Calu3 (cell line): ENCODE measurements around the gene MACROD1. TPM values are rescaled to one million over a fixed set of nuclear protein-coding genes. Genes with fewer than 3 reads are reported as not detected.

Experiments
- BruUV-seq: library from RNA; stranded (reverse); fragments of 400-500 nt; replicated peaks from 2 replicates; lab custom pipeline; 2021; lab: Mats Ljungman, UMichigan
- CTCF ChIA-PET: fragments of 300-600 bp; sonication (Branson Sonifier 250); formaldehyde crosslinking; loops from one replicate; lab custom pipeline; 2022; ENCODE audit warnings: antibody characterized with exemption; lab: Charles Lee
- DNase-seq: peaks from one replicate; pipeline ENCODE4 v3.0.0; 2022
- H3K27ac Mint-ChIP-seq: one replicate; pipeline ENCODE4 v1.8.0; 2022; ENCODE audit warnings: mixed read lengths; ENCODE audit not compliant: unreplicated experiment
- H3K27me3 Mint-ChIP-seq: one replicate; pipeline ENCODE4 v1.8.0; 2022; ENCODE audit warnings: mixed read lengths; ENCODE audit not compliant: unreplicated experiment
- H3K36me3 Mint-ChIP-seq: one replicate; pipeline ENCODE4 v1.8.0; 2022; ENCODE audit warnings: mild to moderate bottlenecking, moderate library complexity, mixed read lengths; ENCODE audit not compliant: insufficient read depth, unreplicated experiment
- H3K4me1 Mint-ChIP-seq: one replicate; pipeline ENCODE4 v1.8.0; 2022; ENCODE audit warnings: mild to moderate bottlenecking, low read depth, mixed read lengths; ENCODE audit not compliant: unreplicated experiment
- H3K4me3 Mint-ChIP-seq: one replicate; pipeline ENCODE4 v1.8.0; 2022; ENCODE audit warnings: mild to moderate bottlenecking, low read depth, moderate library complexity, mixed read lengths; ENCODE audit not compliant: unreplicated experiment
- H3K9me3 Mint-ChIP-seq: one replicate; pipeline ENCODE4 v1.8.0; 2022; ENCODE audit warnings: low read depth, mixed read lengths; ENCODE audit not compliant: unreplicated experiment
- intact Hi-C: fragments of 100-400 bp; cut with micrococcal nuclease; formaldehyde crosslinking; loops from one replicate; pipeline ENCODE4 v1.10.0; 2022; ENCODE audit not compliant: unreplicated experiment
- total RNA-seq: library from RNA; stranded (reverse); gene quantifications from 2 replicates; pipeline ENCODE4 v1.2.3, GENCODE V29; 2022
- TF ChIP-seq, protein P1 (sequence below): fragments of 200-600 bp; IDR thresholded peaks from one replicate; pipeline ENCODE4 v1.8.0; 2022; ENCODE audit warnings: antibody characterized with exemption; ENCODE audit not compliant: unreplicated experiment

The MACROD1 gene
- total RNA-seq, 1 experiment from 2014 or later: 35.7 TPM

DNA sequence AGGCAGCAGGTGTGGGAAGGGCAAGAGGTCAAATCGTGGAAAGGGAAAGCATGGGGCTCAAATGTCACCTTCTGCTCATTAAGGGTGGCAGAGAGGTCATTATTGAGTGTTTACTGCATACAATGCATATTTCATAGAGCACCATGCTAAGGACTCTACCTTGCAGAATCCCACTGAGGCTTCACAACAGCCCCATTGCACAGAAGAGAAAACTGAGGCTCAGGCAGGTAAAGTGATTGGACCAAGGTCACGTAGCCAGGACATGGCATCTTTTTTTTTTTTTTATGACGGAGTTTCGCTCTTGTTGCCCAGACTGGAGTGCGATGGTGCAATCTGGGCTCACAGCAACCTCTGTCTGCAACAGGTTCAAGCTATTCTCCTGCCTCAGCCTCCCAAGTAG lies 122.4 kb downstream of the MACROD1 start:
- no peak overlapping the region for H3K4me3 Mint-ChIP-seq
- no peaks in the 10 kb centered on the region for H3K36me3 Mint-ChIP-seq
- TF ChIP-seq, protein P1, sequence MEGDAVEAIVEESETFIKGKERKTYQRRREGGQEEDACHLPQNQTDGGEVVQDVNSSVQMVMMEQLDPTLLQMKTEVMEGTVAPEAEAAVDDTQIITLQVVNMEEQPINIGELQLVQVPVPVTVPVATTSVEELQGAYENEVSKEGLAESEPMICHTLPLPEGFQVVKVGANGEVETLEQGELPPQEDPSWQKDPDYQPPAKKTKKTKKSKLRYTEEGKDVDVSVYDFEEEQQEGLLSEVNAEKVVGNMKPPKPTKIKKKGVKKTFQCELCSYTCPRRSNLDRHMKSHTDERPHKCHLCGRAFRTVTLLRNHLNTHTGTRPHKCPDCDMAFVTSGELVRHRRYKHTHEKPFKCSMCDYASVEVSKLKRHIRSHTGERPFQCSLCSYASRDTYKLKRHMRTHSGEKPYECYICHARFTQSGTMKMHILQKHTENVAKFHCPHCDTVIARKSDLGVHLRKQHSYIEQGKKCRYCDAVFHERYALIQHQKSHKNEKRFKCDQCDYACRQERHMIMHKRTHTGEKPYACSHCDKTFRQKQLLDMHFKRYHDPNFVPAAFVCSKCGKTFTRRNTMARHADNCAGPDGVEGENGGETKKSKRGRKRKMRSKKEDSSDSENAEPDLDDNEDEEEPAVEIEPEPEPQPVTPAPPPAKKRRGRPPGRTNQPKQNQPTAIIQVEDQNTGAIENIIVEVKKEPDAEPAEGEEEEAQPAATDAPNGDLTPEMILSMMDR: no peak
- H3K27me3 Mint-ChIP-seq: no peaks in the 10 kb centered on the region
- H3K9me3 Mint-ChIP-seq: no peaks in the 10 kb centered on the region
- CTCF ChIA-PET: no interaction called here
- DNase-seq: no peak
- intact Hi-C loops: loop anchor here (10.0 kb wide), 1 partner anchor 101 kb away; no protein-coding TSS in a partner anchor
- BruUV-seq: no TSS peak
- no peaks in the 10 kb centered on the region for H3K4me1 Mint-ChIP-seq
- no peak overlapping the region for H3K27ac Mint-ChIP-seq

DNA sequence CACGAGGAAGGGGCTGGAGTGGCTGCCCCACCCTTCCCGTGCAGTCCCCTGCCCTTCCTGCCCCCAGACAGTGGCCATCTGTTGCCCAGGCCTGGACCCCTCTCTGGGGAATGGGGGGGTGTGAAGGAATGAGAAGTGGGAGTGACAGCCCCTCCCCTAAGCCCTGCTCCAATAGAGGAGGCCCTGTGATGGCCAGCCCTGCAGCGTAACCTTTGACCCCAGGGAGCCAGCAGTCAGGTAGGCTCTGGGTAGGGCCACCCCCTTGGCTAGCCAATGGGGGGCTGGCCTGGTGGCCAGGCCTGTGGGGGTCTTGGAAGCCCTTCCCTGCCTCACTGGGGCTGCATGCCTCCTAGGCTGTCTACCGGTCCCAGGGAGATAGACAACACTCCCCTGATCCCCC lies 123.6 kb downstream of the MACROD1 start:
- BruUV-seq: no TSS peak
- intact Hi-C loops: loop anchor here (10.0 kb wide), 1 partner anchor 102 kb away; no protein-coding TSS in a partner anchor
- H3K4me3 Mint-ChIP-seq: no peak overlapping the region
- no peak for DNase-seq
- no peak overlapping the region for H3K27ac Mint-ChIP-seq
- TF ChIP-seq, protein P1: no peak
- H3K27me3 Mint-ChIP-seq: no peaks in the 10 kb centered on the region
- no peaks in the 10 kb centered on the region for H3K36me3 Mint-ChIP-seq
- no peaks in the 10 kb centered on the region for H3K9me3 Mint-ChIP-seq
- no peaks in the 10 kb centered on the region for H3K4me1 Mint-ChIP-seq
- CTCF ChIA-PET: no interaction called here

DNA sequence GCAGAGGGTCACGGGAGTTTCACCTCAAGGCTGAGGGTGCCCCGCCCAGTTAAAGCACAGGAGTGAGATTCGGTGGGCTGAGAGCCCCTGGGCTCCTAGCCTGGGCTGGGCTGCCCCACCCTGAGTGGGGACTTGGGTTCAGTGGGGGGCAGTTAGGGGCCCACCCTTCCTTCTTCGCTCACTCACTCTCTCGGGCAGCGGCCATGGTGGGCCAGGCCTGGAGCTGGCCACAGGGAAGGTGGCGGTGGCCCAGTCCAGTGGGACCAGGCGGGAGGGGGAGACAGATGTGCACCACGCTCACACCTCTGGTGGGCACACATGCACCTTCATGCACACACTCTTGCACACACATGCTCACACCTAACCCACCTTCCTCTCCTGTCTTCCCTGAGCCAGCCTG lies 124.1 kb downstream of the MACROD1 start:
- no peak for DNase-seq
- Mint-ChIP-seq H3K36me3 (no peaks in the 10 kb centered on the region), H3K27me3 (no peaks in the 10 kb centered on the region), H3K4me3 (no peak overlapping the region), H3K9me3 (no peaks in the 10 kb centered on the region), H3K27ac (no peak overlapping the region), H3K4me1 (no peaks in the 10 kb centered on the region)
- no TSS peak for BruUV-seq
- intact Hi-C loops: loop anchor here (10.0 kb wide), 1 partner anchor 103 kb away; no protein-coding TSS in a partner anchor
- TF ChIP-seq, protein P1: no peak
- CTCF ChIA-PET: no interaction called here

DNA sequence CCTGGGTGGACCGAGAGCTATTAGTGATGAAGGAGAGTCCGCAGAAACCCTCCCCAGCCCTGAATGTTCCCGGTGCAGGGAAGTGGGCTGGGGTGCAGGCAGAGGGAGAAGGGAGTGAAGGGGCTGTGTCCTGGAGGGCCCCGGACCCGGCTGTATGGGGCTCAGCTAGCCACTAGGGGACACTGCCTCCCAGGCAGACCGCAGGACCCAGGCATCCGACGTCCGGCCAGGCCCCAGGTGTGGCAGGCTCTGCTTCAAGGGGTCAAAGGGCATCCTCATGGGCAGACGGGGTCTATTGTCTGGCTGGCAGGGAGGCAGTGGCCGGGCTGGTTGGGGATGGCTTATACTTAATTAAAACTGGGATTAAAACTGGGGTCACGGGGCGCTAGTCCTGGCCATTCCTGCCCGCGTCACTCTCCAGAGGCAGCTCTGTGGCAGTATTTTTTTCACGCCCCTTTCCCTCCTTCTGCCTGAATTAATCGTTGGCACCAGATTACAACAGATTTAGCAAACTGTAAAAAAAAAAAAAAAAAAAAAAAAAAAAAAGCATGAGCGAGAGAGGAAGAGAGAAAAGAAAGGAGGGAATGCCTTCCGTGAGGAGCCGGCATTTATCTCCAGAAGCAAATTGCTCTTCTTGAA lies 125.1 kb downstream of the MACROD1 start:
- H3K27ac Mint-ChIP-seq: no peak overlapping the region
- no peak overlapping the region for H3K4me3 Mint-ChIP-seq
- TF ChIP-seq, protein P1: peak; percentile 46
- no peaks in the 10 kb centered on the region for H3K9me3 Mint-ChIP-seq
- BruUV-seq: no TSS peak
- no peaks in the 10 kb centered on the region for H3K36me3 Mint-ChIP-seq
- DNase-seq: peak; percentile 70
- CTCF ChIA-PET: interaction anchor here (0.6 to 1.1 kb wide), 4 partner anchors 53 to 445 kb away, joined by 3 to 4 read pairs (median 4); no protein-coding TSS in a partner anchor
- no peaks in the 10 kb centered on the region for H3K4me1 Mint-ChIP-seq
- H3K27me3 Mint-ChIP-seq: peaks cover under 1% of the 10 kb centered on the region
- intact Hi-C loops: loop anchor here (10.0 kb wide), 1 partner anchor 104 kb away; no protein-coding TSS in a partner anchor
